GM18870 (cell line): ENCODE data around the gene FNTB.
A peak's percentile ranks its signal among the peaks of the same experiment; 100 is the strongest.

Experiments
- ATAC-seq: cut with Tn5 transposase; IDR thresholded peaks from one replicate; pipeline ENCODE4 v1.9.1; 2021; ENCODE audit warnings: moderate library complexity; ENCODE audit not compliant: unreplicated experiment

FNTB gene

GRCh38 chr14:64974563-64974962 lies 12.1 kb upstream of the FNTB start:
- no peak for ATAC-seq

GRCh38 chr14:64979336-64980074 lies 7.2 kb upstream of the FNTB start:
- no peak for ATAC-seq

GRCh38 chr14:64983439-64984310 lies 3.0 kb upstream of the FNTB start:
- ATAC-seq: no peak

GRCh38 chr14:64987438-64987767 lies 708 bp downstream of the FNTB start:
- ATAC-seq: peak; percentile 3

- no peak for ATAC-seq
Measured at GRCh38 chr14:64990296-64990695, 3.6 kb downstream of the FNTB start.

GRCh38 chr14:64990939-64991338 lies 4.2 kb downstream of the FNTB start:
- no peak for ATAC-seq

- no peak for ATAC-seq
Measured at GRCh38 chr14:64992328-64992885, 5.7 kb downstream of the FNTB start.

GRCh38 chr14:64993266-64993930 lies 6.7 kb downstream of the FNTB start:
- no peak for ATAC-seq

- ATAC-seq: no peak
Measured at GRCh38 chr14:64994540-64994939, 7.8 kb downstream of the FNTB start.

GRCh38 chr14:64995291-64995690 lies 8.6 kb downstream of the FNTB start:
- no peak for ATAC-seq

- ATAC-seq: no peak
Measured at GRCh38 chr14:64997108-64997794, 10.6 kb downstream of the FNTB start.

- ATAC-seq: peak; percentile 49
Measured at GRCh38 chr14:64998455-64998931, 11.8 kb downstream of the FNTB start.

- no peak for ATAC-seq
Measured at GRCh38 chr14:65000898-65001591, 14.3 kb downstream of the FNTB start.

- ATAC-seq: no peak
Measured at GRCh38 chr14:65001723-65002122, 15.0 kb downstream of the FNTB start.

- no peak for ATAC-seq
Measured at GRCh38 chr14:65002586-65003210, 16.0 kb downstream of the FNTB start.

- ATAC-seq: peak; percentile 59
Measured at GRCh38 chr14:65003394-65003793, 16.7 kb downstream of the FNTB start.

- ATAC-seq: no peak
Measured at GRCh38 chr14:65006261-65006721, 19.6 kb downstream of the FNTB start.

GRCh38 chr14:65007202-65007601 lies 20.5 kb downstream of the FNTB start:
- ATAC-seq: no peak

- no peak for ATAC-seq
Measured at GRCh38 chr14:65010211-65010931, 23.7 kb downstream of the FNTB start.
